WTC11 (cell line): ENCODE measurements around the gene ADGRL3. TPM values are rescaled to one million over a fixed set of nuclear protein-coding genes. Genes with fewer than 3 reads are reported as not detected.

Experiments used
- ATAC-seq: fragments of 200-7000 bp; cut with Tn5 transposase; 2 replicates; pipeline ENCODE4 v1.10.0; 2021; ENCODE audit warnings: mild to moderate bottlenecking, moderate library complexity
- CTCF ChIA-PET: fragments of 300-600 bp; sonication (Branson Sonifier 250); formaldehyde crosslinking; loops from one replicate; lab custom pipeline; 2021; ENCODE audit warnings: antibody characterized with exemption; lab: Charles Lee
- POLR2A ChIA-PET: fragments of 350-600 bp; sonication (Branson Sonifier 250); formaldehyde crosslinking; loops from one replicate; lab custom pipeline; 2021; ENCODE audit warnings: antibody characterized with exemption; lab: Charles Lee
- DNase-seq: peaks from one replicate; pipeline ENCODE4 v3.0.0; 2021; ENCODE audit warnings: low spot score
- H3K27ac Mint-ChIP-seq: 2 replicates; pipeline ENCODE4 v1.8.0; 2021; ENCODE audit warnings: mixed read lengths
- H3K27me3 Mint-ChIP-seq: 2 replicates; pipeline ENCODE4 v1.8.0; 2021; ENCODE audit warnings: low read depth, mild to moderate bottlenecking, moderate library complexity, mixed read lengths
- H3K36me3 Mint-ChIP-seq: 2 replicates; pipeline ENCODE4 v1.8.0; 2021; ENCODE audit warnings: mixed read lengths
- H3K4me1 Mint-ChIP-seq: 2 replicates; pipeline ENCODE4 v1.8.0; 2022; ENCODE audit warnings: mixed read lengths
- H3K4me3 Mint-ChIP-seq: 2 replicates; pipeline ENCODE4 v1.8.0; 2021; ENCODE audit warnings: mild to moderate bottlenecking, moderate library complexity, mixed read lengths
- H3K9me3 Mint-ChIP-seq: 2 replicates; pipeline ENCODE4 v1.8.0; 2021; ENCODE audit warnings: mixed read lengths
- ELF4 ChIP-seq: sonication (generic); formaldehyde crosslinking; IDR thresholded peaks from 2 replicates; pipeline ENCODE4 v1.8.1; 2022; ENCODE audit warnings: low read depth, mild to moderate bottlenecking, moderate library complexity, missing genetic modification reagents
- EMX1 ChIP-seq: fragments of 250-450 bp; sonication (Bioruptor Pico); IDR thresholded peaks from 2 replicates; pipeline ENCODE4 v1.8.0; 2021; ENCODE audit warnings: mild to moderate bottlenecking
- ESRRA ChIP-seq: sonication (generic); formaldehyde crosslinking; IDR thresholded peaks from 2 replicates; pipeline ENCODE4 v1.8.1; 2022; ENCODE audit warnings: mild to moderate bottlenecking, missing genetic modification reagents, borderline replicate concordance
- FOXK1 ChIP-seq: sonication (generic); formaldehyde crosslinking; IDR thresholded peaks from 2 replicates; pipeline ENCODE4 v1.8.0; 2022; ENCODE audit warnings: mild to moderate bottlenecking, moderate library complexity, missing genetic modification reagents
- HMGA2 ChIP-seq: fragments of 250-450 bp; sonication (Bioruptor Pico); IDR thresholded peaks from 2 replicates; pipeline ENCODE4 v1.4.0; 2021; ENCODE audit warnings: mild to moderate bottlenecking, moderate library complexity
- NFE2L1 ChIP-seq: sonication (generic); formaldehyde crosslinking; IDR thresholded peaks from 2 replicates; pipeline ENCODE4 v1.8.1; 2023; ENCODE audit warnings: missing genetic modification reagents
- RELA ChIP-seq: sonication (generic); formaldehyde crosslinking; IDR thresholded peaks from 2 replicates; pipeline ENCODE4 v1.8.1; 2022; ENCODE audit warnings: missing genetic modification reagents, mild to moderate bottlenecking, borderline replicate concordance
- SOX15 ChIP-seq: fragments of 250-450 bp; sonication (Bioruptor Pico); IDR thresholded peaks from 2 replicates; pipeline ENCODE4 v1.9.0; 2021; ENCODE audit warnings: mild to moderate bottlenecking
- TEAD1 ChIP-seq: sonication (generic); formaldehyde crosslinking; IDR thresholded peaks from 2 replicates; pipeline ENCODE4 v1.8.0; 2022; ENCODE audit warnings: mild to moderate bottlenecking, missing genetic modification reagents
- total RNA-seq: library from RNA; stranded (reverse); gene quantifications from 3 replicates; pipeline ENCODE4 v1.2.3, GENCODE V29; 2021
- TF ChIP-seq, protein P1 (sequence below): sonication (generic); formaldehyde crosslinking; IDR thresholded peaks from 2 replicates; pipeline ENCODE4 v1.8.0; 2023; ENCODE audit warnings: mild to moderate bottlenecking, missing genetic modification reagents
- TF ChIP-seq, protein P2 (sequence below): fragments of 250-450 bp; sonication (Bioruptor Pico); IDR thresholded peaks from 2 replicates; pipeline ENCODE4 v1.9.0; 2021; ENCODE audit warnings: mild to moderate bottlenecking
- TF ChIP-seq, protein P3 (sequence below): sonication (generic); formaldehyde crosslinking; IDR thresholded peaks from 2 replicates; pipeline ENCODE4 v1.8.0; 2022; ENCODE audit warnings: mild to moderate bottlenecking, missing genetic modification reagents
- TF ChIP-seq, protein P4 (sequence below): fragments of 250-450 bp; sonication (Bioruptor Pico); IDR thresholded peaks from 2 replicates; pipeline ENCODE4 v2.1.2; 2022; ENCODE audit warnings: mild to moderate bottlenecking, moderate library complexity
- TF ChIP-seq, protein P5 (sequence below): sonication (generic); formaldehyde crosslinking; IDR thresholded peaks from 2 replicates; pipeline ENCODE4 v1.8.1; 2022; ENCODE audit warnings: mild to moderate bottlenecking, moderate library complexity, missing genetic modification reagents
- TF ChIP-seq, protein P6 (sequence below): fragments of 250-450 bp; sonication (Bioruptor Pico); IDR thresholded peaks from 2 replicates; pipeline ENCODE4 v1.9.0; 2021; ENCODE audit warnings: moderate library complexity, mild to moderate bottlenecking, inconsistent platforms, borderline replicate concordance
- TF ChIP-seq, protein P7 (sequence below): sonication (generic); formaldehyde crosslinking; IDR thresholded peaks from 2 replicates; pipeline ENCODE4 v1.8.0; 2022; ENCODE audit warnings: mild to moderate bottlenecking, missing genetic modification reagents
- TF ChIP-seq, protein P8 (sequence below): sonication (generic); formaldehyde crosslinking; IDR thresholded peaks from 2 replicates; pipeline ENCODE4 v1.8.0; 2022; ENCODE audit warnings: mild to moderate bottlenecking, missing genetic modification reagents
- TF ChIP-seq, protein P9 (sequence below): sonication (generic); formaldehyde crosslinking; conservative IDR thresholded peaks from 2 replicates; pipeline ENCODE4 v1.8.1; 2023; ENCODE audit warnings: mild to moderate bottlenecking, low read depth, missing genetic modification reagents, moderate library complexity

The ADGRL3 gene
- total RNA-seq, 1 experiment from 2014 or later, result 8.7 TPM

DNA sequence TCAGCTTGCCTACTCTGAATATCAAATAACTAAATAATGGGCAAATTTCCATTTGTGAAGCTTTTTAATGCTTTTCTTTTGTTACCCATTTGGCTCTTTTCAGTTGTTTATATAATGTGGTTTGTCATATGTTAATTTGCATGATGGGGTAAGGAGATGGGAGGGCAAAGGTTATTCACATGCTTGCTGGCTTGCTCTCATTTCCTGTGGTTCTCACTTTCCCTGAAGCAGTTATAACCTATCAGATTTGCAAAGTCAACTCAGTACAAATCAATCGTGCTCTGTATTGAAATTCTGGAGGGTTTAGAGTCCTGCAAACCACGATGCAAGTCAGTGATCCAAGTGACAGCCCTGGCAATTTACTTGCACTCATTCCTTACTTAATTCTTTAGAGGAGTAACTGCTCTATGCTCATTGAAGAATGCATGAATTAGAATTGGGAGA is 711.2 kb downstream of the ADGRL3 start:
- peak overlapping the region; percentile 34 for H3K4me3 Mint-ChIP-seq
- TF ChIP-seq ESRRA (CRISPR knock-in tag) (no peak), NFE2L1 (CRISPR knock-in tag) (no peak), SOX15 (no peak), ELF4 (CRISPR knock-in tag) (no peak), TEAD1 (CRISPR knock-in tag) (peak; percentile 76), FOXK1 (CRISPR knock-in tag) (no peak), HMGA2 (CRISPR knock-in tag) (no peak), RELA (CRISPR knock-in tag) (no peak), EMX1 (CRISPR knock-in tag) (no peak)
- TF ChIP-seq, protein P1, sequence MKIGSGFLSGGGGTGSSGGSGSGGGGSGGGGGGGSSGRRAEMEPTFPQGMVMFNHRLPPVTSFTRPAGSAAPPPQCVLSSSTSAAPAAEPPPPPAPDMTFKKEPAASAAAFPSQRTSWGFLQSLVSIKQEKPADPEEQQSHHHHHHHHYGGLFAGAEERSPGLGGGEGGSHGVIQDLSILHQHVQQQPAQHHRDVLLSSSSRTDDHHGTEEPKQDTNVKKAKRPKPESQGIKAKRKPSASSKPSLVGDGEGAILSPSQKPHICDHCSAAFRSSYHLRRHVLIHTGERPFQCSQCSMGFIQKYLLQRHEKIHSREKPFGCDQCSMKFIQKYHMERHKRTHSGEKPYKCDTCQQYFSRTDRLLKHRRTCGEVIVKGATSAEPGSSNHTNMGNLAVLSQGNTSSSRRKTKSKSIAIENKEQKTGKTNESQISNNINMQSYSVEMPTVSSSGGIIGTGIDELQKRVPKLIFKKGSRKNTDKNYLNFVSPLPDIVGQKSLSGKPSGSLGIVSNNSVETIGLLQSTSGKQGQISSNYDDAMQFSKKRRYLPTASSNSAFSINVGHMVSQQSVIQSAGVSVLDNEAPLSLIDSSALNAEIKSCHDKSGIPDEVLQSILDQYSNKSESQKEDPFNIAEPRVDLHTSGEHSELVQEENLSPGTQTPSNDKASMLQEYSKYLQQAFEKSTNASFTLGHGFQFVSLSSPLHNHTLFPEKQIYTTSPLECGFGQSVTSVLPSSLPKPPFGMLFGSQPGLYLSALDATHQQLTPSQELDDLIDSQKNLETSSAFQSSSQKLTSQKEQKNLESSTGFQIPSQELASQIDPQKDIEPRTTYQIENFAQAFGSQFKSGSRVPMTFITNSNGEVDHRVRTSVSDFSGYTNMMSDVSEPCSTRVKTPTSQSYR (CRISPR knock-in tag), result no peak
- TF ChIP-seq, protein P2, sequence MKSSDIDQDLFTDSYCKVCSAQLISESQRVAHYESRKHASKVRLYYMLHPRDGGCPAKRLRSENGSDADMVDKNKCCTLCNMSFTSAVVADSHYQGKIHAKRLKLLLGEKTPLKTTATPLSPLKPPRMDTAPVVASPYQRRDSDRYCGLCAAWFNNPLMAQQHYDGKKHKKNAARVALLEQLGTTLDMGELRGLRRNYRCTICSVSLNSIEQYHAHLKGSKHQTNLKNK (CRISPR knock-in tag), result peak; percentile 62; the same call in 1 of the 2 replicates
- TF ChIP-seq, protein P3, sequence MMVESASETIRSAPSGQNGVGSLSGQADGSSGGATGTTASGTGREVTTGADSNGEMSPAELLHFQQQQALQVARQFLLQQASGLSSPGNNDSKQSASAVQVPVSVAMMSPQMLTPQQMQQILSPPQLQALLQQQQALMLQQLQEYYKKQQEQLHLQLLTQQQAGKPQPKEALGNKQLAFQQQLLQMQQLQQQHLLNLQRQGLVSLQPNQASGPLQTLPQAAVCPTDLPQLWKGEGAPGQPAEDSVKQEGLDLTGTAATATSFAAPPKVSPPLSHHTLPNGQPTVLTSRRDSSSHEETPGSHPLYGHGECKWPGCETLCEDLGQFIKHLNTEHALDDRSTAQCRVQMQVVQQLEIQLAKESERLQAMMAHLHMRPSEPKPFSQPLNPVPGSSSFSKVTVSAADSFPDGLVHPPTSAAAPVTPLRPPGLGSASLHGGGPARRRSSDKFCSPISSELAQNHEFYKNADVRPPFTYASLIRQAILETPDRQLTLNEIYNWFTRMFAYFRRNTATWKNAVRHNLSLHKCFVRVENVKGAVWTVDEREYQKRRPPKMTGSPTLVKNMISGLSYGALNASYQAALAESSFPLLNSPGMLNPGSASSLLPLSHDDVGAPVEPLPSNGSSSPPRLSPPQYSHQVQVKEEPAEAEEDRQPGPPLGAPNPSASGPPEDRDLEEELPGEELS (CRISPR knock-in tag), result no peak; the same call in 1 of the 2 replicates
- TF ChIP-seq, protein P4, sequence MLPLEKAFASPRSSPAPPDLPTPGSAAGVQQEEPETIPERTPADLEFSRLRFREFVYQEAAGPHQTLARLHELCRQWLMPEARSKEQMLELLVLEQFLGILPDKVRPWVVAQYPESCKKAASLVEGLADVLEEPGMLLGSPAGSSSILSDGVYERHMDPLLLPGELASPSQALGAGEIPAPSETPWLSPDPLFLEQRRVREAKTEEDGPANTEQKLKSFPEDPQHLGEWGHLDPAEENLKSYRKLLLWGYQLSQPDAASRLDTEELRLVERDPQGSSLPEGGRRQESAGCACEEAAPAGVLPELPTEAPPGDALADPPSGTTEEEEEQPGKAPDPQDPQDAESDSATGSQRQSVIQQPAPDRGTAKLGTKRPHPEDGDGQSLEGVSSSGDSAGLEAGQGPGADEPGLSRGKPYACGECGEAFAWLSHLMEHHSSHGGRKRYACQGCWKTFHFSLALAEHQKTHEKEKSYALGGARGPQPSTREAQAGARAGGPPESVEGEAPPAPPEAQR (CRISPR knock-in tag), result no peak
- TF ChIP-seq, protein P5, sequence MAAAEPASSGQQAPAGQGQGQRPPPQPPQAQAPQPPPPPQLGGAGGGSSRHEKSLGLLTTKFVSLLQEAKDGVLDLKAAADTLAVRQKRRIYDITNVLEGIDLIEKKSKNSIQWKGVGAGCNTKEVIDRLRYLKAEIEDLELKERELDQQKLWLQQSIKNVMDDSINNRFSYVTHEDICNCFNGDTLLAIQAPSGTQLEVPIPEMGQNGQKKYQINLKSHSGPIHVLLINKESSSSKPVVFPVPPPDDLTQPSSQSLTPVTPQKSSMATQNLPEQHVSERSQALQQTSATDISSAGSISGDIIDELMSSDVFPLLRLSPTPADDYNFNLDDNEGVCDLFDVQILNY (CRISPR knock-in tag), result no peak
- TF ChIP-seq, protein P6, sequence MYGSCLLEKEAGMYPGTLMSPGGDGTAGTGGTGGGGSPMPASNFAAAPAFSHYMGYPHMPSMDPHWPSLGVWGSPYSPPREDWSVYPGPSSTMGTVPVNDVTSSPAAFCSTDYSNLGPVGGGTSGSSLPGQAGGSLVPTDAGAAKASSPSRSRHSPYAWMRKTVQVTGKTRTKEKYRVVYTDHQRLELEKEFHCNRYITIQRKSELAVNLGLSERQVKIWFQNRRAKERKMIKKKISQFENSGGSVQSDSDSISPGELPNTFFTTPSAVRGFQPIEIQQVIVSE (CRISPR knock-in tag), result no peak
- TF ChIP-seq, protein P7, sequence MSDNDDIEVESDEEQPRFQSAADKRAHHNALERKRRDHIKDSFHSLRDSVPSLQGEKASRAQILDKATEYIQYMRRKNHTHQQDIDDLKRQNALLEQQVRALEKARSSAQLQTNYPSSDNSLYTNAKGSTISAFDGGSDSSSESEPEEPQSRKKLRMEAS (CRISPR knock-in tag), result peak; percentile 34; the same call in 1 of the 2 replicates
- TF ChIP-seq, protein P8, sequence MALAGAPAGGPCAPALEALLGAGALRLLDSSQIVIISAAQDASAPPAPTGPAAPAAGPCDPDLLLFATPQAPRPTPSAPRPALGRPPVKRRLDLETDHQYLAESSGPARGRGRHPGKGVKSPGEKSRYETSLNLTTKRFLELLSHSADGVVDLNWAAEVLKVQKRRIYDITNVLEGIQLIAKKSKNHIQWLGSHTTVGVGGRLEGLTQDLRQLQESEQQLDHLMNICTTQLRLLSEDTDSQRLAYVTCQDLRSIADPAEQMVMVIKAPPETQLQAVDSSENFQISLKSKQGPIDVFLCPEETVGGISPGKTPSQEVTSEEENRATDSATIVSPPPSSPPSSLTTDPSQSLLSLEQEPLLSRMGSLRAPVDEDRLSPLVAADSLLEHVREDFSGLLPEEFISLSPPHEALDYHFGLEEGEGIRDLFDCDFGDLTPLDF (CRISPR knock-in tag), result no peak
- TF ChIP-seq, protein P9, sequence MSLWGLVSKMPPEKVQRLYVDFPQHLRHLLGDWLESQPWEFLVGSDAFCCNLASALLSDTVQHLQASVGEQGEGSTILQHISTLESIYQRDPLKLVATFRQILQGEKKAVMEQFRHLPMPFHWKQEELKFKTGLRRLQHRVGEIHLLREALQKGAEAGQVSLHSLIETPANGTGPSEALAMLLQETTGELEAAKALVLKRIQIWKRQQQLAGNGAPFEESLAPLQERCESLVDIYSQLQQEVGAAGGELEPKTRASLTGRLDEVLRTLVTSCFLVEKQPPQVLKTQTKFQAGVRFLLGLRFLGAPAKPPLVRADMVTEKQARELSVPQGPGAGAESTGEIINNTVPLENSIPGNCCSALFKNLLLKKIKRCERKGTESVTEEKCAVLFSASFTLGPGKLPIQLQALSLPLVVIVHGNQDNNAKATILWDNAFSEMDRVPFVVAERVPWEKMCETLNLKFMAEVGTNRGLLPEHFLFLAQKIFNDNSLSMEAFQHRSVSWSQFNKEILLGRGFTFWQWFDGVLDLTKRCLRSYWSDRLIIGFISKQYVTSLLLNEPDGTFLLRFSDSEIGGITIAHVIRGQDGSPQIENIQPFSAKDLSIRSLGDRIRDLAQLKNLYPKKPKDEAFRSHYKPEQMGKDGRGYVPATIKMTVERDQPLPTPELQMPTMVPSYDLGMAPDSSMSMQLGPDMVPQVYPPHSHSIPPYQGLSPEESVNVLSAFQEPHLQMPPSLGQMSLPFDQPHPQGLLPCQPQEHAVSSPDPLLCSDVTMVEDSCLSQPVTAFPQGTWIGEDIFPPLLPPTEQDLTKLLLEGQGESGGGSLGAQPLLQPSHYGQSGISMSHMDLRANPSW (CRISPR knock-in tag), result no peak
- no peak for DNase-seq
- CTCF ChIA-PET, result no interaction called here
- H3K36me3 Mint-ChIP-seq, result no peaks in the 10 kb centered on the region
- H3K9me3 Mint-ChIP-seq, result no peaks in the 10 kb centered on the region
- POLR2A ChIA-PET, result no interaction called here
- H3K27ac Mint-ChIP-seq, result peak overlapping the region; percentile 82
- H3K27me3 Mint-ChIP-seq, result peaks cover 53% of the 10 kb centered on the region
- peaks cover 56% of the 10 kb centered on the region for H3K4me1 Mint-ChIP-seq
- peak; percentile 95 for ATAC-seq
